ENCODE measurements around the gene SLCO2A1. TPM values are rescaled to one million over a fixed set of nuclear protein-coding genes. Genes with fewer than 3 reads are reported as not detected.

The SLCO2A1 gene
- total RNA-seq, 4 donors from 2014 or later, result 6.1 to 54.2 (median 33.1) TPM

DNA sequence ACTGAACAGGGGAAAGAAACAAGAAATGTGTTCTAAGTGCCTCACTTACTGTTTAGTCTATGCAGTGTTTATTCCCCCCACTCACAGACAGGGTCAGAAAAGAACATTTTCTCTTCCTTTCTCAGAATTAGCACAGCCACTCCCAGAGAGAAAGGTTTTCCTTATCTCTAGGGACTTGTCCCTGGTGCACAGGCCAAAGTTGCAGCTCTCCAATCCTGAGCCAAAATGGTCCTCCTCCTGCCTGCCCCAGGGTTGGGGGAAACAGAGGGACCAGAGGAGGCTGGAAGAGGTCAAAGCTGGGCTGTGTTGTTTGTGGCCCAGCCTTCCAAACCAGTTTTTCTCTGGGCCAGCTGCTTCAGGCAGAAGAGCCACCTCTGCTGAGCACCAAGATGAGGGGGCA, 146.1 kb downstream of the SLCO2A1 start:
- ATAC-seq (ENCODE audit: low FRiP score), result no peak
- DNase-seq (ENCODE audit: low spot score), result no peak

DNA sequence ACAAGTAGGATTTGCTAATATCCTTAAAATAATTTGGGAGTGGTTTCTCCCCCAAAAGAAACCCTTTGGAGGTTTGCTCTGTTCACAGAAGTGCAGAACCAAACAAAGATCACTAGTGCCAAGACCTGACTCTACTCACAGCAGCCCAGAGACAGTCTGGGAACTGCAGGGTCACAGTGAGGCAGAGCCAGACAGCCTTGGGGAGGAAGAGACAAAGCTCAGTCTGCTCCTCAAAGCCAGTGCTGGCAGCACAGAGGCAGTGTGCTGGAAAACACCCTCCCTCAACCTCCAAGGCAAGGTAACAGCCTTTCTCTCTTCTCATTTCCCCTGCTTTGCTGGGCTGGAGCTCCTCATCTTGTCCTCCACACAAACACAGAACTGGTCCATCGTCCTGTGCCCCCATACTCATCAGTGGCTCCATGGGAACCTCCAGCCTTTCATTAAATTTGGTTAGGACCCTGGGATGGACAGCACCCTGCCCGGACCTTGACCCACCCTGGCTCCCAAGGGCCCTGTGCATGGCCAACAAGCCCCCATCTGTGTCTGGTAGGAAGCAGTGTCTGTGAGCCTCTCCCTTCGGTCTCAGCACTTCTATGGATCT, 146.6 kb downstream of the SLCO2A1 start:
- DNase-seq (ENCODE audit: low spot score), result no peak
- ATAC-seq (ENCODE audit: low FRiP score), result no peak
- TF ChIP-seq, protein P1, sequence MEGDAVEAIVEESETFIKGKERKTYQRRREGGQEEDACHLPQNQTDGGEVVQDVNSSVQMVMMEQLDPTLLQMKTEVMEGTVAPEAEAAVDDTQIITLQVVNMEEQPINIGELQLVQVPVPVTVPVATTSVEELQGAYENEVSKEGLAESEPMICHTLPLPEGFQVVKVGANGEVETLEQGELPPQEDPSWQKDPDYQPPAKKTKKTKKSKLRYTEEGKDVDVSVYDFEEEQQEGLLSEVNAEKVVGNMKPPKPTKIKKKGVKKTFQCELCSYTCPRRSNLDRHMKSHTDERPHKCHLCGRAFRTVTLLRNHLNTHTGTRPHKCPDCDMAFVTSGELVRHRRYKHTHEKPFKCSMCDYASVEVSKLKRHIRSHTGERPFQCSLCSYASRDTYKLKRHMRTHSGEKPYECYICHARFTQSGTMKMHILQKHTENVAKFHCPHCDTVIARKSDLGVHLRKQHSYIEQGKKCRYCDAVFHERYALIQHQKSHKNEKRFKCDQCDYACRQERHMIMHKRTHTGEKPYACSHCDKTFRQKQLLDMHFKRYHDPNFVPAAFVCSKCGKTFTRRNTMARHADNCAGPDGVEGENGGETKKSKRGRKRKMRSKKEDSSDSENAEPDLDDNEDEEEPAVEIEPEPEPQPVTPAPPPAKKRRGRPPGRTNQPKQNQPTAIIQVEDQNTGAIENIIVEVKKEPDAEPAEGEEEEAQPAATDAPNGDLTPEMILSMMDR (IDR thresholded peaks at IDR 0.05), result no peak

More for the DNA sequence above, 146.1 kb downstream of the SLCO2A1 start:
- TF ChIP-seq, protein P1 (IDR thresholded peaks at IDR 0.05), result no peak

DNA sequence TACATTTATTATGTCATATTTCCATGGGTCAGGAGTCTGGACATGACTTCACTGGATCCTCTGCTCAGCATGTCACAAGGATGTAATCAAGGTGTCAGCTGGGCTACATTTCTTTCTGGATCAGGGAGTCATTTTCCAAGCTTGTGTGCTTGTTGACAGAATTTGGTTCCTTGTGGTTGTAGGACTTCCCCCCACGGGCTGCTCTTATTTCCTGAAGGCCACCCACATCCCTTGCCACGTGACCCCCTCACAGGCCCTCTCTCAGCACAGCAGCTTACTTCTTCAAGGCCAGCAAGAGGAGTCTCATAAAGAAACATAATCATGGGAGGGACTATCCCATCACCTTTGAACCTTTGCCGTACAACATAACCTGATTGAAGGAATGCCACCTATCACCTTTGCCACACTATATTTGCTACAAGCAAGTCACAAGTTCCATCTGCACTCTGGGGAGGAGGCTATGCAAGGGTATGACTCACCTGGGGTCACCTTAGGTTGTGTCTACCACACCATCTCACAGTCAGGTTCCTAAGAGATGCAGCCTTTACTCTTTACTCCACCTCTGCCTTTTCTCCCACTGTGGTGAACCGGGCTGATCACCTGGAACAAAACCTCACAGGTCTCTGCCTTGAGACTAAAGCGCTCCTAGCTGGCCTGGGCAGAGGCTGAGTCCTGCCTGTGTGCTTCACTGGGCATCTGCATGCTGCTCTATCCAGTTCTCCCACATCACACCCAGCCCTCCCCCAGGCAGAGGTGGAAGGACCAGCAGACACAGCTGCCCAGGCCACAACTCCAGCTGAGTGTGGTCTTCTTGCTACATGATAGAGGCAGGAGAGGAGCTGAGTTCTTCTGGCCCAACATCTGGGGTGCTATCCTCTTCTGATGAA, 147.5 kb downstream of the SLCO2A1 start:
- DNase-seq (ENCODE audit: low spot score) (no peak), ATAC-seq (ENCODE audit: low FRiP score) (no peak)
- TF ChIP-seq, protein P1 (IDR thresholded peaks at IDR 0.05), result no peak

DNA sequence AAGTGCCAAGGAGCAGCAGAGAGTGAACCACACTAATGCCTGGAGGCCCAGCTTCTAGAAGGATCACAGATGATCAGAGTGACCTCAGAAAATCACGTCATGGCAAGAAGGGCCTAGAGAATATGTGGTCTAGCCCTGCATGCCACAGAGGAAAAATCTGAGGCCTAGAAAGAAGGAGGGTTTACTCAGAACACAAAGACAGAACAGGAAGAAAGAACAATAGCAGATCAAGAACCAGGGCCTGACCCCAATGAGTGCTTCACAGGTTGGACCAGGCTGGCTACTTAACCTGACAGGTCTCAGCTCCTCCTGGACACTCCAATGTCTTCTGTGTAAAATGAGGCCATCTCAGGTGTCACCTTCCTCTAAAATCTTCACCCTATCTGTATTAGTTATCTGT, 148.2 kb downstream of the SLCO2A1 start:
- no peak for DNase-seq (ENCODE audit: low spot score)
- ATAC-seq (ENCODE audit: low FRiP score), result no peak

DNA sequence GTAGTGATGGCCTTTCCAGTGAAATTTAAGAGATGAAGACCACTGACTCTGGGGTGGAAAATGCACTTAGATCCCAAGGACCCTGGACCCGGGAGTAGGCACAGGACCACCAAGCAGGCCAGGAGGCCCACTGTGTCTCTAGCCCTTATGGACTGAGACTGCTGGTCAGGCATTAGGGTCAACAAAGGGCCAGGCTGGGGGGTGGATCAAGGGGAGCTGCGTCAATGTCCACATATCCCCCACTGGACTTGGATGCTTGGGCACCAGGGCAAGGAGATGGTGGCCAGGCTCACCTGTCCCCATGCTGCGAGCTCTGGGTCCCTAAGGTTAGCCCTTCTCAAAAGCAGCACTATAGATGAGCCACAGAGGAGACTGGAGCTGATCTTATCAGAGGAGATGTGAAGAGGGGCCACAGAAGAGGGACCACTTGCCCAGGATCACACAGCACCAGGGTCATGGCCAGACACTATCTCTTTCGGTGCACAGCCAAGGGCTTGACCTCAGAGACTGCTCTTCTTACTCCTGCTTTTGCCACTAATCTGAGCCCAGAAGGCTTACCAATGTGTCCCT, 148.8 kb downstream of the SLCO2A1 start:
- no peak for DNase-seq (ENCODE audit: low spot score)
- TF ChIP-seq, protein P1 (IDR thresholded peaks at IDR 0.05), result no peak
- ATAC-seq (ENCODE audit: low FRiP score), result no peak

More for the DNA sequence above, 148.2 kb downstream of the SLCO2A1 start:
- TF ChIP-seq, protein P1 (IDR thresholded peaks at IDR 0.05), result no peak

DNA sequence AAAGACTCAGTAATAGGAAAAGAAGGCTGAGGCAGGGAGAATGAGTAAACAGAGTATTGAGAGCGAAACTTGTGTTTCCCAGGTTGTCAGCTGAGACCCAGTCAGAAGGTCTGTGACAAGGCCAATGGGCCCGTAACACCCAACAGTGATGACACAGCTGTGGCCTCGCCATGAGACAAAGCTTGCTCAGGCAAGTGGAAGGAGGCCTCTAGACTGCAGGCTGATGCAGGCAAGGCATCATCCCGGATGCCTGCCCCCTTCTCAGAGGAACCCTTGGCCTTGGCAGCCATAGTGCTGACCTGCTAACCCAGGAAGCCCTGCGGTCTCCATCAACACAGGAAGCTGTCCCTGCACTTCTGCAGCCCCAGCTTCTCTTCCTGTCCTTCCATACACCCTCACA, 149.4 kb downstream of the SLCO2A1 start:
- TF ChIP-seq, protein P1 (IDR thresholded peaks at IDR 0.05), result no peak
- ATAC-seq (ENCODE audit: low FRiP score) (no peak), DNase-seq (ENCODE audit: low spot score) (no peak)

Measured in omental fat pad (tissue), 4 donors.